Amniotic epithelial cell (primary cell): ENCODE measurements around the gene MDFI.

Source experiments
- DNase-seq: peaks from one replicate; pipeline ENCODE4 v3.0.0-alpha.2; 2010; ENCODE audit warnings: low read depth

MDFI gene

GRCh38 chr6:41634657-41635056 lies 3.6 kb upstream of the MDFI start:
- DNase-seq = peak; percentile 43

- DNase-seq = no peak
Measured at GRCh38 chr6:41635365-41635764, 2.9 kb upstream of the MDFI start.

DNA sequence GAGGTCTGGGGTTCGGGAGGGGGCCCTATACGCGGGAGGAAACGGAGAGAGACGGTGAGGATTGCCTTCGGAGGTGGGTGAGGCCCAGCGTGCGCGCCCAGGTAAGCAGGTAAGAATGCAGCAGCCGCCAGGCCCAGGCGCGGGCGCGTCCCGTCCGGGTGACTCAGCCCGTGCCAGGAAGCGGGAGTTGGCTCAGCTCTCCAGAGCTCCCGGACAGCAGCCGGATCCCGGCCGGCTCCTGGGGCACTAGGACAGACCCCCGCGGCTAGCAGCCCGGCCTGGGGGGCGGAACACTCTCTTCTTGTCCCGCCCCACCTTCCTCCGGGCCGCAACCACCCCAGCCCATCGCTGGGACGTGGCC lies 1.5 kb upstream of the MDFI start:
- DNase-seq = peak; percentile 21

GRCh38 chr6:41637194-41638001 lies 870 bp upstream of the MDFI start:
- no peak for DNase-seq

GRCh38 chr6:41638935-41639808 lies 904 bp downstream of the MDFI start:
- DNase-seq = peak; percentile 65

DNA sequence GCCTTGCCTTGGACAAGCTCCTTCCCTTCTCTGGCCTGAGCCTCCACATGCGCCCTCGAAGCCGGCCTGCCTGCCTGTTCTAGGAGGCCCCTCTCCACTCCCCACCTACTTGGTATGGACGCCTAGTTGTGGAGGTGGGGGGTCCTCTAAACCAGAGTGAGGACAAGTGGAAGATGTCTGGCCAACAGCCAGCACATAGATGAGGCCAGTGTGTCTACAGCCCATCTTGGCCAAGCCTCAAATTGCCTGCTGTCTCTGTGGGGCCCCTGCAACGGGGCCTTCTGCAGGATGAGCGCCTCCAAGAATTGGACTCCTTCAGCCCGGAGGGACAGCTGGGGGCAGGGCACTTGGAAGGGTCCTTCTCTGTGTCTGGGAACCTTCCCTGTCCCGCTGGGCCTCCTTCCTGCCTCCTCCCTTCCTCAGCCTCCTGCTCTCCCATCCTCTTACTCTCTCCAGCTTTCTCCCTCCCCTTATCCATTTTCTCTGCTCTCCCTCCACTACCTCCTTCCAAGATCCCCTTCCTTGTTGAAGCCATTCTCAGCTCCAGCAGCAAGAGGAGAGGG lies 1.6 kb downstream of the MDFI start:
- no peak for DNase-seq

DNA sequence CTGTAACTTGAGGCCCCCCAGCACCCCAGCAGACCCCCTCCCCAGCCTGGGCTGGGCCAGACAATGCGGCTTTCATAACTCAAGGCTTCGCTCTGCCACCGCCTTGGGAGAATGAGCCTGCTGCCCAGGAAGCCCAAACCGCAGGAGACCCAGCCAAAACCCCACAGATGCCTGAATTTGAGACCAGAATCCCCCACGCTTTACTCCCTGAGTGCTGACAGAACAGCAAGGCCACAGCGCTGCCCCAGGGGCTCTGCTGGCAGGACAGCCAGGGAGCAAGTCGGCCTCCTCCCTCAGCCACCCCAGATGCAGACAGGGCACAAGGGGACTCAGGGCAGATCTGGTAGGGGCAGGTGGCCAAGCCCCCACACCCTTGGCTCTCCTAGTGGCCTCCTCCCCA lies 2.2 kb downstream of the MDFI start:
- no peak for DNase-seq

GRCh38 chr6:41641352-41641925 lies 3.2 kb downstream of the MDFI start:
- no peak for DNase-seq

GRCh38 chr6:41642090-41642959 lies 4.1 kb downstream of the MDFI start:
- DNase-seq = no peak

GRCh38 chr6:41642960-41643898 lies 5.0 kb downstream of the MDFI start:
- DNase-seq = no peak

DNA sequence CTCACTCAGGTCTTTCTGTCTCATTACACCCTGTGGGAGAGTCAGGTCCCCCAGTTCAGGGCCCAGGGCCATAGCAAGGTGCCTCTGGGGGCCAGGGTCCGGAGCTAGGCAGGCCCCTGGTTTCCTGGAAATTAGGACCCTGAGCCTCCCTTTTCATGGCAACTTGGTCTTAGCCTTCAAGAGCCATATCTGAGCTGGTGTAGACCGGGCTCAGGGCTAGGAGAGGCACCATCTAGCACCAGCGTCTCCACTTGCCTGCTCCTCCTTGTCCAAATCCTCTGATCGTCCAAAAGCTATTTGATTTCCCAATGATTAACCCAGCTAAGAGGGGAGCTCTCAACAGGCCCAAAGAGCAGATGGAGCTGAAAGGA lies 5.6 kb downstream of the MDFI start:
- DNase-seq = no peak

DNA sequence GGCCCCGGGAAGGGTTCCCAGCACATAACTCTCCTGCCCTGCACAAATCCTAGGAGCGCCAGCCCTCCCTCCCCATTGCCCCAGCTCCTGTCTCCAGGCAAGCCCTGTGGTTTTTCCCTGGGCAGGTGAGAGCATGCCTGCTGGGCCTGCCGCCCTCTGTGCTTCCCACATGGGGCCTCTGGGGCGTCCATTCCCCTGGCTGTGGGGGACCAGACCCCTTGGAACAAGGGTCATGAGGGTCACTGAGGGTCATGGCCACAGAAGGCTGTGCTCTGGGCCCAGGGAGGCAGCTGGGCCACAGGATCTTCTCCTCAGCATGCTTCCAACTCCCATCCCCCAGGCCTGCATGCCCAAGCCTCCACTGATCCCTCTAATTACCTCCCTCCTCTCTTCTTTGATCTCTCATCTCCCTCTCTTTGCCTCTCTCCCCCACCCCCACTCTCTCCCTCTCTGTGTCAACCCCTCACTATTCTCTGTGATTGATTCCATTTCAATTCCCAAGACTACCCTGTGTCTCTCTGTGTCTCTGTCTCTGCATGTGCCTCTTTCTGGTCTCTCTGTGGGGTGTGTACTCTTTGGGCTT lies 6.1 kb downstream of the MDFI start:
- no peak for DNase-seq

DNA sequence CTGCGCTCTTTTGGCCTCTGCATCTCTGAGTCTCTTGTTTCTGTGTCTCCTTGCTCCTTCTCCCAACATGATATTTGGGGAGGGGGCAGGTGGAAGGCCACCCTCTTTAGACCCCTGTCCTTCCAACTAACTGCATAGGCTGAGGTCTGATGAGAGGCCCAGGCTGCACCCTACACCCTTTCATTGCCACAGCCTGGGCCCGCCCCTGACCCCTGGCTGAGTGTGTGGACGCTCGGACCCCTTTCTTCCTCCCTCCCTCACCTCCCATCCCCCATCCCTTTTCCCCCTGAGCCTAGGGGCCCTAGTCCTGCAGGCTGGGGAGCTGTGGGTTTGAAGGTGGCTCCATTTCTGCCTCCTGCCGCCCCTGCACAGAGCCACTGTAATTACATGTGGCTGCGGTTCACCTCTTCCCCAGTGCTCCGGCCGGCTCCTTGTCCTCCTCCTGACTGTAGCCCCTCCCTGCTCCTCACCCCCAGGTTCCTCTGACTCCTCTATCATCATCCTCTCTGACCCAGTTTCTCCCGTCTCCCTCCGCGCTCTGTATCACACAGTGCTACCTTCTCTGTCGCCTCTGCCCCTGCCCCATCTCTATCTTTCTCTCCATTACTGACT lies 6.8 kb downstream of the MDFI start:
- no peak for DNase-seq

DNA sequence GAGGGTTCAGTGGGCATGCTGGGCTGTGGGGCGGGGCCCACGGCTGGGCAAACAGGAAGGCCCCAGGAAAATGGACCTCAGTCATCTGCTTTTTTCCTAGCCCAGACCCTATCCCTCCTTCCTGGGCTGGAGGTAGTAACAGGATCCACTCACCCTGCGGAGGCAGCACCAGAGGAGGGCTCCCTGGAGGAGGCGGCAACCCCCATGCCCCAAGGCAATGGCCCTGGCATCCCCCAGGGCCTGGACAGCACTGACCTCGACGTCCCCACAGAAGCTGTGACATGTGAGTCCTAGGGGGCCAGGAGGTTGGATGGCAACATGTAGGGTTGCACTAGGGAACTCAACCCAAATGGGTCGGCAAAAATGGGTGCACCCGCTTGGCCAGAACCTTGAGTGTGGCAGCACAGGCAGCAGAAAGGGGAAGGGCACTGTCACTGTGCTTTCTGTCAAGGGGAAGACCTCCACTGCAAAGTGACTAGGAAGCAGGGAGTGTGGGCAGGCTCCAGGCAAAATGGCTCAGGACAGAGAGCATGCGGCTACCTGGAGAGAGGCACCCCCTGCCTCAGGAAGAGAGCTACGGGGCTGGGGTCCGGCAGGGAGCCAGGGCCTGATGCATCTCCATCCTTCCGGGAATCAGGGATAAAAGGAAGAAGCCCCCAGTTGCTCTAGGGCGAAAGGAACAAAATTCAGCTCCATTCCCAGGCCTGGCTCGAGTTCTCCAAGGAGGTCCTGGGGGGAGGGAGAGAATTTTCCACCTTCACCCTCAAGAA lies 7.9 kb downstream of the MDFI start:
- DNase-seq = no peak

DNA sequence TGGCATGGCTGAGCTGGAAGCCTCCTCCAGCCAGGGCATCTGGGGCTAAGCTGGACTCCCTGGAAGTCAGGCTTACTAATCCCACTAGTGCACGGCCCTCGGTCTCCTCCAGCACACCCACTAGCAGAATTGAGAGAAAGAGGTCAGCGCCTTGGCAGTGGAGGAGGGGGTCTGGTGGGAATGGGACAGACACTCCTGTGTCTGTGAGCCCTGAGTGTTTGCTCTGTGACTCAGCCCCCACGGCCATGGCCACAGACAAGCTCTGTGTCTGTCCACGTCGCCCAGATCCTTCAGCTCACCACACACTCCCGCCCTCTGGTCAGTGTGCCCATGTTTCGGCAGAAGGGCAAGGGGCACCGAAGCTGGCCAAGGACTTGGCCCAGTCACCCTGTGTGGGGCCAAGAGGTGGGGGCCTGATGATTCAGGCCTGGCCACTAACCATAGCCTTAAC lies 8.8 kb downstream of the MDFI start:
- no peak for DNase-seq

- no peak for DNase-seq
Measured at GRCh38 chr6:41648070-41648585, 9.9 kb downstream of the MDFI start.

GRCh38 chr6:41648921-41649320 lies 10.7 kb downstream of the MDFI start:
- no peak for DNase-seq

DNA sequence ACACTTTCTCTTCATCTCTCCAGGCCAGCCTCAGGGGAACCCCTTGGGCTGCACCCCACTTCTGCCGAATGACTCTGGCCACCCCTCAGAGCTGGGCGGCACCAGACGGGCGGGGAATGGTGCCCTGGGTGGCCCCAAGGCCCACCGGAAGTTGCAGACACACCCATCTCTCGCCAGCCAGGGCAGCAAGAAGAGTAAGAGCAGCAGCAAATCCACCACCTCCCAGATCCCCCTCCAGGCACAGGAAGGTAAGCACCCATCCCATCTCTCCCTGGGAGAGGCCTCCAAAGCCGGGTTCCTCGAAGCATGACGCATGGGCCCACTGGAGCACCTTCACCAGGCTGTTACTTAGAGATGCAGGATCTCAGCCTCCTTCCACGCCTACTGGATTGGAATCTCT lies 11.3 kb downstream of the MDFI start:
- no peak for DNase-seq

- DNase-seq = no peak
Measured at GRCh38 chr6:41650120-41650519, 11.9 kb downstream of the MDFI start.
